ENCODE results near the gene IFI44. TPM values are rescaled to one million over a fixed set of nuclear protein-coding genes. Genes with fewer than 3 reads are reported as not detected.

IFI44 gene
- total and polyA plus RNA-seq, 2 of the 13 experiments (the other 11 are each of a cell fraction or from before 2014, with no cell fraction given) = not detected

GRCh38 chr1:78604643-78605042 lies 45.0 kb upstream of the IFI44 start:
- no peak overlapping the region for H3K9ac ChIP-seq (ENCODE audit: insufficient read depth, low read depth, low read length)
- peaks cover 16% of the 10 kb centered on the region; the same call in 1 of the 2 replicates for H3K4me1 ChIP-seq (ENCODE audit: insufficient read depth, low read length)
- no peaks in the 10 kb centered on the region for H3K27me3 ChIP-seq (ENCODE audit: control insufficient read depth in 1 of 2, insufficient read depth in 2 of 2, low read length in 2 of 2)
- no peaks in the 10 kb centered on the region for H3K9me3 ChIP-seq (ENCODE audit: low read length)
- H3K79me2 ChIP-seq (ENCODE audit: insufficient read depth, low read length) = no peaks in the 10 kb centered on the region
- ATAC-seq = peak; percentile 53; the same call in 2 of the 3 replicates
- intact Hi-C loops (cut with micrococcal nuclease; ENCODE audit: unreplicated experiment) (no loop called here), in situ Hi-C loops (cut with HindIII; ENCODE audit: extremely low pct_ligation_motif_present, low pct_unique_long_range_greater_than_20kb) (loop anchor here (10.0 kb wide), 1 partner anchor 460 kb away; no protein-coding TSS in a partner anchor)
- no peak for FAIRE-seq
- no peak overlapping the region for H3K27ac ChIP-seq (ENCODE audit: extremely low read length, insufficient read depth, low read length)
- no peaks in the 10 kb centered on the region for H4K20me1 ChIP-seq (ENCODE audit: insufficient read depth, low read length)
- ChIA-PET CTCF (ENCODE audit: low intra/inter-chr PET ratio, low total read pairs) (no interaction called here), POLR2A (no interaction called here)
- BruUV-seq (replicated peaks) = no TSS peak
- peak overlapping the region; percentile 29 for H3K4me2 ChIP-seq (ENCODE audit: low read depth, low read length)
- H2AFZ ChIP-seq (ENCODE audit: low read length) = no peak overlapping the region
- DNase-seq (ENCODE audit: low spot score) = no peak
- TF ChIP-seq FOXA1 (IDR thresholded peaks at IDR 0.05) = no peak
- TF ChIP-seq FOXA1 (CRISPR knock-in tag; IDR thresholded peaks at IDR 0.05) = 0 out of 2 replicates have a peak, but pooled peaks have one; percentile 22
- peak; percentile 71 for TF ChIP-seq FOXA3 (CRISPR knock-in tag; IDR thresholded peaks at IDR 0.05)
- TF ChIP-seq ARID5B (CRISPR knock-in tag; IDR thresholded peaks at IDR 0.05) = 0 out of 2 replicates have a peak, but pooled peaks have one; percentile 44
- TF ChIP-seq PLSCR1 (CRISPR knock-in tag; IDR thresholded peaks at IDR 0.05; ENCODE audit: borderline replicate concordance) = no peak
- no peak for TF ChIP-seq SOX6 (IDR thresholded peaks at IDR 0.05)
- TF ChIP-seq SOX6 (CRISPR knock-in tag; IDR thresholded peaks at IDR 0.05) = no peak
- peak; percentile 46 for TF ChIP-seq HNF4A (CRISPR knock-in tag; IDR thresholded peaks at IDR 0.05)
- peak; percentile 22; the same call in 1 of the 2 replicates for TF ChIP-seq AHDC1 (CRISPR knock-in tag; IDR thresholded peaks at IDR 0.05; ENCODE audit: borderline replicate concordance)
- TF ChIP-seq ZNF501 (CRISPR knock-in tag; IDR thresholded peaks at IDR 0.05) = no peak
- peak; percentile 68; the same call in 1 of the 2 replicates for TF ChIP-seq ZNF564 (CRISPR knock-in tag; IDR thresholded peaks at IDR 0.05)
- H3K4me3 ChIP-seq (replicated peaks in 1 of 3; ENCODE audit: insufficient read depth in 1 of 3, low read depth in 2 of 3, low read length in 3 of 3) = no peak overlapping the region
- no peaks in the 10 kb centered on the region for H3K36me3 ChIP-seq (replicated peaks in 1 of 2; ENCODE audit: control insufficient read depth in 1 of 2, insufficient read depth in 2 of 2, low read length in 2 of 2)
- WGBS (ENCODE audit: low lambda C conversion rate) = 28% methylated on average over 5 of the region's 5 CpGs

All from HepG2 (cell line).